ENCODE measurements around the gene HLA-DQA2.
"Not testable (repeated sequence)": the region's sequence is repeated elsewhere in the genome, so short reads cannot be mapped to it uniquely, and the experiment has no call there.

Gene HLA-DQA2

GRCh38 chr6:32761072-32761471, 19.9 kb downstream of the HLA-DQA2 start:
- Mint-ChIP-seq H3K9me3 (no peaks in the 10 kb centered on the region), H3K36me3 (no peaks in the 10 kb centered on the region), H3K4me1 (peaks cover 3% of the 10 kb centered on the region), H3K4me3 (no peak overlapping the region), H3K27ac (peak overlapping the region; percentile 47), H3K27me3 (peaks cover 10% of the 10 kb centered on the region)

- Mint-ChIP-seq H3K27me3 (peaks cover 10% of the 10 kb centered on the region), H3K36me3 (no peaks in the 10 kb centered on the region), H3K4me1 (peaks cover 3% of the 10 kb centered on the region), H3K9me3 (no peaks in the 10 kb centered on the region), H3K27ac (no peak overlapping the region), H3K4me3 (peak overlapping the region; percentile 27)
These were observed 20.4 kb downstream of the HLA-DQA2 start for GRCh38 chr6:32761548-32761947.

GRCh38 chr6:32763421-32763820, 22.2 kb downstream of the HLA-DQA2 start, which contains the start of gene HLA-DQB2:
Gene HLA-DQB2 (minus strand): TSS chr6:32763532. CDS start chr6:32763470, 62 bp downstream.
- no peak within 1 kb of the TSS for H3K27ac Mint-ChIP-seq
- H3K27me3 Mint-ChIP-seq = peaks cover 14% of the 10 kb centered on the region

GRCh38 chr6:32764048-32764447, 22.9 kb downstream of the HLA-DQA2 start:
- Mint-ChIP-seq H3K27ac (no peak overlapping the region), H3K36me3 (no peaks in the 10 kb centered on the region), H3K9me3 (no peaks in the 10 kb centered on the region), H3K4me1 (peaks cover 3% of the 10 kb centered on the region), H3K27me3 (peaks cover 14% of the 10 kb centered on the region), H3K4me3 (no peak overlapping the region)

More at GRCh38 chr6:32763421-32763820, 22.2 kb downstream of the HLA-DQA2 start, which contains the start of gene HLA-DQB2:
- H3K36me3 Mint-ChIP-seq = no peaks in the 10 kb centered on the region
- peaks cover 3% of the 10 kb centered on the region for H3K4me1 Mint-ChIP-seq
- H3K4me3 Mint-ChIP-seq = no peak within 1 kb of the TSS
- H3K9me3 Mint-ChIP-seq = no peaks in the 10 kb centered on the region

GRCh38 chr6:32772656-32773055, 31.5 kb downstream of the HLA-DQA2 start:
- Mint-ChIP-seq H3K4me3 (no peak overlapping the region), H3K27me3 (peaks cover 26% of the 10 kb centered on the region), H3K27ac (no peak overlapping the region), H3K4me1 (no peaks in the 10 kb centered on the region), H3K36me3 (no peaks in the 10 kb centered on the region), H3K9me3 (no peaks in the 10 kb centered on the region)

GRCh38 chr6:32774426-32774825, 33.2 kb downstream of the HLA-DQA2 start:
- Mint-ChIP-seq H3K27me3 (peaks cover 22% of the 10 kb centered on the region), H3K36me3 (no peaks in the 10 kb centered on the region), H3K27ac (no peak overlapping the region)

GRCh38 chr6:32775071-32775470, 33.9 kb downstream of the HLA-DQA2 start:
- Mint-ChIP-seq H3K36me3 (no peaks in the 10 kb centered on the region), H3K4me1 (no peaks in the 10 kb centered on the region), H3K27me3 (peaks cover 17% of the 10 kb centered on the region), H3K27ac (peak overlapping the region; percentile 66), H3K4me3 (no peak overlapping the region), H3K9me3 (no peaks in the 10 kb centered on the region)

More at GRCh38 chr6:32774426-32774825, 33.2 kb downstream of the HLA-DQA2 start:
- Mint-ChIP-seq H3K9me3 (no peaks in the 10 kb centered on the region), H3K4me1 (no peaks in the 10 kb centered on the region), H3K4me3 (no peak overlapping the region)

- Mint-ChIP-seq H3K36me3 (peaks cover 3% of the 10 kb centered on the region), H3K4me3 (no peak overlapping the region), H3K9me3 (no peaks in the 10 kb centered on the region), H3K4me1 (no peaks in the 10 kb centered on the region), H3K27ac (no peak overlapping the region), H3K27me3 (peaks cover 4% of the 10 kb centered on the region)
These were observed 37.8 kb downstream of the HLA-DQA2 start for GRCh38 chr6:32779036-32779435.

GRCh38 chr6:32782923-32783322, 41.7 kb downstream of the HLA-DQA2 start:
- peaks cover 15% of the 10 kb centered on the region for H3K27me3 Mint-ChIP-seq
- not testable (repeated sequence) for H3K4me1 Mint-ChIP-seq, H3K9me3 Mint-ChIP-seq, H3K27ac Mint-ChIP-seq, H3K4me3 Mint-ChIP-seq, H3K36me3 Mint-ChIP-seq

- H3K9me3 Mint-ChIP-seq = no peaks in the 10 kb centered on the region
- peaks cover 20% of the 10 kb centered on the region for H3K27me3 Mint-ChIP-seq
- H3K27ac Mint-ChIP-seq = no peak overlapping the region
- H3K36me3 Mint-ChIP-seq = peaks cover 3% of the 10 kb centered on the region
- H3K4me1 Mint-ChIP-seq = no peaks in the 10 kb centered on the region
- no peak overlapping the region for H3K4me3 Mint-ChIP-seq
These were observed 44.8 kb downstream of the HLA-DQA2 start for GRCh38 chr6:32785781-32786533.

GRCh38 chr6:32790306-32790705, 49.1 kb downstream of the HLA-DQA2 start:
- peaks cover 21% of the 10 kb centered on the region for H3K27me3 Mint-ChIP-seq

GRCh38 chr6:32792901-32793435, 51.8 kb downstream of the HLA-DQA2 start:
- Mint-ChIP-seq H3K36me3 (no peaks in the 10 kb centered on the region), H3K4me1 (peaks cover 27% of the 10 kb centered on the region), H3K4me3 (no peak overlapping the region), H3K9me3 (no peaks in the 10 kb centered on the region), H3K27ac (no peak overlapping the region), H3K27me3 (peaks cover 10% of the 10 kb centered on the region)

More at GRCh38 chr6:32790306-32790705, 49.1 kb downstream of the HLA-DQA2 start:
- Mint-ChIP-seq H3K4me1 (peaks cover 16% of the 10 kb centered on the region), H3K27ac (no peak overlapping the region), H3K36me3 (no peaks in the 10 kb centered on the region), H3K4me3 (no peak overlapping the region), H3K9me3 (no peaks in the 10 kb centered on the region)

- Mint-ChIP-seq H3K4me3 (no peak overlapping the region), H3K27me3 (peaks cover 10% of the 10 kb centered on the region), H3K9me3 (no peaks in the 10 kb centered on the region), H3K4me1 (peaks cover 27% of the 10 kb centered on the region), H3K36me3 (peaks cover 3% of the 10 kb centered on the region), H3K27ac (no peak overlapping the region)
These were observed 53.3 kb downstream of the HLA-DQA2 start for GRCh38 chr6:32794510-32794909.

All from activated naive CD4-positive, alpha-beta T cell treated with anti-CD3 and anti-CD28 coated beads, Interleukin-2, amount 50 U/mL, for 24 hours (primary cell).